IMR-90 (cell line): Measurements from ENCODE around the gene STAMBPL1. TPM values are rescaled to one million over a fixed set of nuclear protein-coding genes. Genes with fewer than 3 reads are reported as not detected.
A peak's percentile ranks its signal among the peaks of the same experiment; 100 is the strongest.

ENCODE experiments used
- ATAC-seq: fragments of 200-7000 bp; cut with Tn5 transposase; 2 replicates; pipeline ENCODE4 v1.9.1; 2020; ENCODE audit warnings: low read depth, mild to moderate bottlenecking, moderate library complexity
- BruUV-seq: library from RNA; stranded (reverse); fragments of 400-500 nt; replicated peaks from 2 replicates; lab custom pipeline; 2021; lab: Mats Ljungman, UMichigan
- CTCF ChIA-PET: fragments of 300-600 bp; formaldehyde crosslinking; extraction: SDS; loops from one replicate; lab custom pipeline; 2021; ENCODE audit warnings: antibody characterized with exemption; lab: Yijun Ruan, JAX
- POLR2A ChIA-PET: fragments of 300-600 bp; sonication (Branson Sonifier 250); formaldehyde crosslinking; loops from one replicate; lab custom pipeline; 2022; ENCODE audit warnings: antibody characterized with exemption; ENCODE audit not compliant: unreplicated experiment; lab: Charles Lee
- DNase-seq: peaks from one replicate; pipeline ENCODE4 v3.0.0; 2013
- H2AFZ ChIP-seq: replicated peaks from 2 replicates; pipeline ENCODE3; 2013; ENCODE audit warnings: low read length, mild to moderate bottlenecking; ENCODE audit not compliant: poor library complexity
- H2AK5ac ChIP-seq: 2 replicates; pipeline ENCODE4 v1.6.1; 2013; ENCODE audit warnings: low read depth, low read length, inconsistent platforms
- H2AK9ac ChIP-seq: replicated peaks from 2 replicates; pipeline ENCODE3; 2013; ENCODE audit warnings: mild to moderate bottlenecking, low read depth, low read length, moderate library complexity; ENCODE audit not compliant: poor library complexity
- H2BK120ac ChIP-seq: 2 replicates; pipeline ENCODE4 v1.6.1; 2013; ENCODE audit warnings: low read depth, low read length, inconsistent platforms
- H2BK15ac ChIP-seq: 3 replicates; pipeline ENCODE4 v1.6.1; 2013; ENCODE audit warnings: low read depth, low read length, inconsistent platforms
- H2BK20ac ChIP-seq: 2 replicates; pipeline ENCODE4 v1.6.1; 2013; ENCODE audit warnings: low read depth, mild to moderate bottlenecking, inconsistent platforms, low read length, moderate library complexity
- H2BK5ac ChIP-seq: 2 replicates; pipeline ENCODE4 v1.6.1; 2013; ENCODE audit warnings: mild to moderate bottlenecking, low read depth, low read length, inconsistent platforms; ENCODE audit not compliant: poor library complexity, severe bottlenecking
- H3K14ac ChIP-seq: replicated peaks from 2 replicates; pipeline ENCODE4 v1.6.1; 2013; ENCODE audit warnings: low read depth, low read length, inconsistent platforms
- H3K18ac ChIP-seq: 2 replicates; pipeline ENCODE4 v1.6.1; 2013; ENCODE audit warnings: low read depth, low read length, control low read depth
- H3K23ac ChIP-seq: 2 replicates; pipeline ENCODE4 v1.6.1; 2013; ENCODE audit warnings: low read depth, low read length, inconsistent platforms
- H3K27ac ChIP-seq: 2 replicates; pipeline ENCODE4 v1.5.1; 2013; ENCODE audit warnings: mild to moderate bottlenecking, control low read depth, low read length; ENCODE audit not compliant: insufficient read depth
- H3K27me3 ChIP-seq: 2 replicates; pipeline ENCODE4 v1.6.1; 2013; ENCODE audit warnings: low read length; ENCODE audit not compliant: control insufficient read depth, insufficient read depth
- H3K36me3 ChIP-seq: 2 replicates; pipeline ENCODE4 v1.6.1; 2013; ENCODE audit warnings: low read length, mixed read lengths; ENCODE audit not compliant: control insufficient read depth, insufficient read depth
- H3K4ac ChIP-seq: 2 replicates; pipeline ENCODE4 v1.6.1; 2013; ENCODE audit warnings: low read depth, low read length, inconsistent platforms
- H3K4me1 ChIP-seq: 2 replicates; pipeline ENCODE4 v1.6.1; 2013; ENCODE audit warnings: low read length, mixed read lengths; ENCODE audit not compliant: control insufficient read depth, insufficient read depth
- H3K4me2 ChIP-seq: 2 replicates; pipeline ENCODE4 v1.6.1; 2013; ENCODE audit warnings: low read depth, mild to moderate bottlenecking, control low read depth, low read length, moderate library complexity
- H3K4me3 ChIP-seq: 2 replicates; pipeline ENCODE4 v1.5.1; 2013; ENCODE audit warnings: low read depth, mild to moderate bottlenecking, control low read depth, low read length, moderate library complexity; ENCODE audit not compliant: insufficient read depth
- H3K56ac ChIP-seq: 2 replicates; pipeline ENCODE4 v1.6.1; 2013; ENCODE audit warnings: low read length, inconsistent platforms; ENCODE audit not compliant: insufficient read depth; ENCODE audit errors: extremely low read depth
- H3K79me1 ChIP-seq, 2 experiments: 2 replicates each; pipeline ENCODE4 v1.6.1; 2013; ENCODE audit warnings: low read length in 2 of 2, inconsistent platforms in 1 of 2, low read depth in 1 of 2
- H3K9ac ChIP-seq: 2 replicates; pipeline ENCODE4 v1.6.1; 2013; ENCODE audit warnings: low read depth, low read length, control low read depth
- H3K9me1 ChIP-seq: 2 replicates; pipeline ENCODE4 v1.6.1; 2013; ENCODE audit warnings: low read length, inconsistent platforms; ENCODE audit not compliant: insufficient read depth
- H3K9me3 ChIP-seq: 2 replicates; pipeline ENCODE4 v1.6.1; 2013; ENCODE audit warnings: low read length; ENCODE audit not compliant: control insufficient read depth, insufficient read depth
- H4K20me1 ChIP-seq: 2 replicates; pipeline ENCODE4 v1.6.1; 2013; ENCODE audit warnings: low read length, inconsistent platforms; ENCODE audit not compliant: insufficient read depth
- H4K5ac ChIP-seq: 2 replicates; pipeline ENCODE4 v1.6.1; 2013; ENCODE audit warnings: mild to moderate bottlenecking, low read depth, low read length, control low read depth
- H4K8ac ChIP-seq, 2 experiments: 2 replicates each; pipeline ENCODE4 v1.6.1; 2013; ENCODE audit warnings: low read depth in 2 of 2, low read length in 2 of 2, control low read depth in 1 of 2, inconsistent platforms in 1 of 2
- H4K91ac ChIP-seq: 2 replicates; pipeline ENCODE4 v1.6.1; 2013; ENCODE audit warnings: low read depth, low read length, inconsistent platforms; ENCODE audit not compliant: insufficient read depth
- BHLHE40 ChIP-seq: fragments of 150-350 bp; IDR thresholded peaks from 2 replicates; pipeline ENCODE4 v1.6.1; 2016; ENCODE audit warnings: mild to moderate bottlenecking, low read depth, low read length
- FOS ChIP-seq: fragments of 150-350 bp; IDR thresholded peaks from 2 replicates; pipeline ENCODE4 v1.6.1; 2016; ENCODE audit warnings: low read depth, low read length
- MAZ ChIP-seq: IDR thresholded peaks from 2 replicates; pipeline ENCODE4 v1.6.1; 2012; ENCODE audit warnings: low read depth, mild to moderate bottlenecking, low read length, improper control_type of control experiment, moderate library complexity, borderline replicate concordance
- RCOR1 ChIP-seq: IDR thresholded peaks from 2 replicates; pipeline ENCODE4 v1.6.1; 2012; ENCODE audit warnings: mild to moderate bottlenecking, low read length, improper control_type of control experiment; ENCODE audit not compliant: insufficient replicate concordance
- RFX5 ChIP-seq: IDR thresholded peaks from 2 replicates; pipeline ENCODE4 v1.8.0; 2012; ENCODE audit warnings: low read depth, mild to moderate bottlenecking, low read length, moderate library complexity
- WGBS, 2 experiments: methylation state at CpG; one replicate each; pipeline versions ENCODE4 v1.1.5 to v1.1.7; 2013; ENCODE audit warnings: missing lambda C conversion rate in 2 of 2; ENCODE audit not compliant: insufficient read length in 1 of 2; ENCODE audit errors: extremely low coverage in 2 of 2; 5-methylcytosine and 5-hydroxymethylcytosine counted together
- dilution Hi-C: fragments of 300-500 bp; cut with HindIII; formaldehyde crosslinking; loops from one replicate; pipeline ENCODE4 v1.14.3; 2018; ENCODE audit warnings: low sequenced_read_pairs; ENCODE audit not compliant: unreplicated experiment
- in situ Hi-C: fragments of 300-500 bp; cut with MboI; formaldehyde crosslinking; loops from 3 replicates; pipeline ENCODE4 v1.14.3; 2019; ENCODE audit warnings: low sequenced_read_pairs, inconsistent platforms, mixed read lengths
- intact Hi-C: fragments of 100-400 bp; cut with micrococcal nuclease; formaldehyde crosslinking; loops from 2 replicates; pipeline ENCODE4 v1.10.0; 2022
- polyA plus RNA-seq, 3 experiments: library from polyadenylated mRNA; depleted of rRNA; stranded (reverse); fragments of >200 nt; gene quantifications; 2 replicates each; pipeline ENCODE4 v1.2.3, GENCODE V29; 2012; ENCODE audit warnings: low replicate concordance in 1 of 3
- total RNA-seq: library from RNA; depleted of rRNA; stranded (reverse); fragments of >200 nt; gene quantifications from 2 replicates; pipeline ENCODE4 v1.2.3, GENCODE V29; 2012

Gene STAMBPL1
- total and polyA plus RNA-seq, 2 of the 4 experiments (the other 2 are of a cell fraction): 26.8 to 28.1 TPM

DNA sequence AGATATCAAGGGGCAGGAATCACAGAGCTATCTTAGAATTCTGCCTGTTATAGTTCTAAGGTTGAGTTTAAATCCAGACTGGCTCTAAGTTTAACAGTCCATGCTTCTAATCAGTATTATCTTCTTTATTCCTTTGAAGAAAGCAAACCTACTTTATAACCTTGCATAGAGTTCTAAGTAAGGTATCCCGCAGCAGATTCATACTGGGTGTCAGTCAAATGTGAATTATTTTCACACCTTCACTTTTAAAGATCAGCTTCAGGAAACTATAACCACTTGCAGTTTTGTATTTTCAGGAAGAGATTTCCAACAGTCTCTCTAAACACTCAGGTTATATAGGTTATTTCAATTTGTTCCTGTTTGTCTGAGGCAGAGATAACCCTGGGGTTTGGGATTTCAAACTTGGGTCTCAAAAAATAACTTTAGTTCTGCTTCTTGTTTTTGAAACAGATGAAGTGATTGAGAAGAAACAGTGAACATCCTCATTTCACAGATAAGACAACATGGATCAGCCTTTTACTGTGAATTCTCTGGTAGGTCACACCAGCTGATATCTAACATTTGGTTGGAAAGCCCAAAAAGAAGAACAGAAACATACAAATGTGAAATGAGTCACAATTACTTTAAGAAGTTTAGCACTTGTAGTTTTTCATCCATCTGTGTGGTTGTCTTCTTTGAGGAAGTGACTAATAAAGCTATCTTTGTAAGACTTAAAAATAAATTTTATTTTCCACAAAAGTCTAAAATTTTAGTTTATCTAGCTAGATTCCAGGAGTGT, 21.4 kb downstream of the STAMBPL1 start:
- H2BK20ac ChIP-seq: peak overlapping the region; percentile 33; the same call in 1 of the 2 replicates
- H4K8ac ChIP-seq: peak overlapping the region in 1 of 2 experiments; percentile 46; a peak in 1 of 4 replicates
- H3K56ac ChIP-seq: 0 out of 2 replicates have a peak overlapping the region, but pooled peaks have one; percentile 15
- peak overlapping the region; percentile 14; the same call in 1 of the 2 replicates for H4K5ac ChIP-seq
- H3K36me3 ChIP-seq: peaks cover 31% of the 10 kb centered on the region
- H2BK120ac ChIP-seq: peak overlapping the region; percentile 33; the same call in 1 of the 2 replicates
- H2BK15ac ChIP-seq: no peak overlapping the region; the same call in 2 of the 3 replicates
- no peaks in the 10 kb centered on the region for H3K9me3 ChIP-seq
- ATAC-seq (peak; percentile 42), DNase-seq (peak; percentile 80)
- H2AFZ ChIP-seq: no peak overlapping the region
- peak overlapping the region; percentile 94; the same call in 1 of the 2 replicates for H3K4ac ChIP-seq
- H3K9me1 ChIP-seq: peaks cover 25% of the 10 kb centered on the region
- H3K27me3 ChIP-seq: no peaks in the 10 kb centered on the region
- H2BK5ac ChIP-seq: peak overlapping the region; percentile 94
- H3K27ac ChIP-seq: peak overlapping the region; percentile 31; the same call in 1 of the 2 replicates
- H3K4me2 ChIP-seq: no peak overlapping the region
- no TSS peak for BruUV-seq
- peak overlapping the region; percentile 54; the same call in 1 of the 2 replicates for H3K23ac ChIP-seq
- WGBS, 2 experiments: no CpG with 5 or more reads among the region's 1 CpG
- H3K79me1 ChIP-seq: peaks cover 50 to 81% of the 10 kb centered on the region in 2 experiments
- dilution Hi-C loops: no loop called here
- intact Hi-C loops: no loop called here
- no peak for TF ChIP-seq MAZ
- peak; percentile 41; the same call in 1 of the 2 replicates for TF ChIP-seq FOS
- no peak for TF ChIP-seq RFX5
- no peak for TF ChIP-seq BHLHE40
- no peak for TF ChIP-seq RCOR1
- no peak overlapping the region for H3K4me3 ChIP-seq
- ChIA-PET CTCF (interaction anchor here (0.6 kb wide), 1 partner anchor 581 kb away, joined by 3 read pairs; no protein-coding TSS in a partner anchor), POLR2A (interaction anchor here (0.6 kb wide), 1 partner anchor 79 kb away, joined by 3 read pairs; no protein-coding TSS in a partner anchor)
- no peak overlapping the region; the same call in 1 of the 2 replicates for H3K18ac ChIP-seq
- peak overlapping the region; percentile 20 for H3K14ac ChIP-seq
- peaks cover 26% of the 10 kb centered on the region for H3K4me1 ChIP-seq
- H2AK5ac ChIP-seq: no peak overlapping the region
- H3K9ac ChIP-seq: no peak overlapping the region
- H4K20me1 ChIP-seq: no peaks in the 10 kb centered on the region; the same call in 1 of the 2 replicates
- no peak overlapping the region for H4K91ac ChIP-seq
- in situ Hi-C loops: no loop called here
- H2AK9ac ChIP-seq: no peak overlapping the region
